Smooth muscle cell (in vitro differentiated cells): Measurements from ENCODE around the gene NUDT2. TPM values are rescaled to one million over a fixed set of nuclear protein-coding genes. Genes with fewer than 3 reads are reported as not detected.

Source experiments
- DNase-seq: peaks from one replicate; lab custom pipeline; 2025; ENCODE audit not compliant: unreplicated experiment; lab: John Stamatoyannopoulos, UW
- H2AFZ ChIP-seq: fragments of 200-600 bp; sonication (generic); 2 replicates; pipeline ENCODE4 v1.6.0; 2016; ENCODE audit warnings: antibody characterized with exemption, low read depth, mild to moderate bottlenecking
- H3F3A ChIP-seq: fragments of 200-600 bp; sonication (generic); 2 replicates; pipeline ENCODE4 v1.6.0; 2017; ENCODE audit warnings: antibody characterized with exemption, low read depth
- H3K27ac ChIP-seq: fragments of 200-600 bp; sonication (generic); 2 replicates; pipeline ENCODE4 v1.5.1; 2016; ENCODE audit warnings: low read depth, mild to moderate bottlenecking
- H3K27me3 ChIP-seq: fragments of 200-600 bp; sonication (generic); 2 replicates; pipeline ENCODE4 v1.6.1; 2016; ENCODE audit warnings: low read depth, mild to moderate bottlenecking
- H3K36me3 ChIP-seq: fragments of 200-600 bp; sonication (generic); 2 replicates; pipeline ENCODE4 v1.5.1; 2016; ENCODE audit warnings: low read depth
- H3K4me1 ChIP-seq: fragments of 200-600 bp; sonication (generic); 2 replicates; pipeline ENCODE4 v1.5.1; 2016; ENCODE audit warnings: low read depth
- H3K4me2 ChIP-seq: fragments of 200-600 bp; sonication (generic); 2 replicates; pipeline ENCODE4 v1.6.0; 2016; ENCODE audit warnings: mild to moderate bottlenecking
- H3K4me3 ChIP-seq: fragments of 200-600 bp; sonication (generic); 2 replicates; pipeline ENCODE4 v1.5.1; 2016; ENCODE audit warnings: mild to moderate bottlenecking
- H3K79me2 ChIP-seq: fragments of 200-600 bp; sonication (generic); 2 replicates; pipeline ENCODE4 v1.6.0; 2016; ENCODE audit warnings: low read depth, mild to moderate bottlenecking
- H3K9ac ChIP-seq: fragments of 200-600 bp; sonication (generic); 2 replicates; pipeline ENCODE4 v1.6.0; 2016; ENCODE audit warnings: low read depth
- H3K9me3 ChIP-seq: fragments of 200-600 bp; sonication (generic); replicated peaks from 2 replicates; pipeline ENCODE4 v1.5.1; 2016; ENCODE audit warnings: low read depth
- H4K20me1 ChIP-seq: fragments of 200-600 bp; sonication (generic); 2 replicates; pipeline ENCODE4 v1.6.0; 2016; ENCODE audit warnings: low read depth
- CTCF ChIP-seq: fragments of 200-600 bp; sonication (generic); IDR thresholded peaks from 2 replicates; pipeline ENCODE4 v1.5.1; 2017; ENCODE audit warnings: borderline replicate concordance, mild to moderate bottlenecking, antibody characterized with exemption; ENCODE audit not compliant: insufficient read depth, poor library complexity, severe bottlenecking
- WGBS: methylation state at CpG from one replicate; pipeline ENCODE4 v1.1.7; 2016; ENCODE audit warnings: low lambda C conversion rate; 5-methylcytosine and 5-hydroxymethylcytosine counted together
- polyA plus RNA-seq: library from polyadenylated mRNA; unstranded; fragments of >200 nt; fragmentation: Nextera tagmentation; extraction: Ambion mirVana; gene quantifications from 2 replicates; pipeline ENCODE4 v1.2.1, GENCODE V29; 2016
- total RNA-seq: library from RNA; depleted of rRNA; stranded (reverse); fragments of >200 nt; gene quantifications from 2 replicates; pipeline ENCODE4 v1.2.3, GENCODE V29; 2014

The NUDT2 gene
- total and polyA plus RNA-seq, 2 experiments from 2014 or later = 28.1 to 36.1 TPM

- WGBS = 49% methylated on average over 3 of the region's 3 CpGs
- peaks cover 43% of the 10 kb centered on the region for H4K20me1 ChIP-seq
Measured at GRCh38 chr9:34333836-34334235, 4.5 kb downstream of the NUDT2 start.

GRCh38 chr9:34334337-34334824, 5.0 kb downstream of the NUDT2 start:
- Histone ChIP-seq H3K27ac (no peak overlapping the region), H3K79me2 (peaks cover 19% of the 10 kb centered on the region)

More at GRCh38 chr9:34333836-34334235, 4.5 kb downstream of the NUDT2 start:
- H3K4me3 ChIP-seq = no peak overlapping the region
- TF ChIP-seq CTCF = no peak
- no peaks in the 10 kb centered on the region for H3K36me3 ChIP-seq
- H3K9me3 ChIP-seq = no peaks in the 10 kb centered on the region
- peaks cover 19% of the 10 kb centered on the region for H3K79me2 ChIP-seq
- no peak overlapping the region for H2AFZ ChIP-seq
- H3K4me2 ChIP-seq = no peak overlapping the region
- peaks cover 4% of the 10 kb centered on the region for H3K4me1 ChIP-seq
- H3K9ac ChIP-seq = no peak overlapping the region
- peaks cover 6% of the 10 kb centered on the region for H3F3A ChIP-seq
- no peak overlapping the region for H3K27ac ChIP-seq
- DNase-seq = no peak
- H3K27me3 ChIP-seq = no peaks in the 10 kb centered on the region

GRCh38 chr9:34334916-34335315, 5.5 kb downstream of the NUDT2 start:
- H3K4me1 ChIP-seq = peaks cover 4% of the 10 kb centered on the region
- H3K9me3 ChIP-seq = no peaks in the 10 kb centered on the region
- no peak for DNase-seq
- no peak overlapping the region for H3K4me2 ChIP-seq
- H3F3A ChIP-seq = peaks cover 6% of the 10 kb centered on the region
- H3K9ac ChIP-seq = no peak overlapping the region
- no peak overlapping the region for H2AFZ ChIP-seq
- no peak overlapping the region for H3K4me3 ChIP-seq
- peaks cover 19% of the 10 kb centered on the region for H3K79me2 ChIP-seq
- H3K27me3 ChIP-seq = no peaks in the 10 kb centered on the region
- no peak for TF ChIP-seq CTCF
- no peaks in the 10 kb centered on the region for H3K36me3 ChIP-seq
- no peak overlapping the region for H3K27ac ChIP-seq
- H4K20me1 ChIP-seq = peaks cover 43% of the 10 kb centered on the region
- 88% methylated on average over 2 of the region's 2 CpGs for WGBS

More at GRCh38 chr9:34334337-34334824, 5.0 kb downstream of the NUDT2 start:
- Histone ChIP-seq H3K36me3 (no peaks in the 10 kb centered on the region), H3K9ac (no peak overlapping the region), H4K20me1 (peaks cover 43% of the 10 kb centered on the region), H3K27me3 (no peaks in the 10 kb centered on the region), H3K4me2 (no peak overlapping the region), H3F3A (peaks cover 6% of the 10 kb centered on the region), H2AFZ (no peak overlapping the region), H3K4me3 (no peak overlapping the region), H3K9me3 (no peaks in the 10 kb centered on the region), H3K4me1 (peaks cover 4% of the 10 kb centered on the region)
- 73% methylated on average over 1 of the region's 1 CpG for WGBS
- TF ChIP-seq CTCF = no peak
- DNase-seq = no peak

- H4K20me1 ChIP-seq = peaks cover 43% of the 10 kb centered on the region
- no peak overlapping the region for H2AFZ ChIP-seq
- peaks cover 19% of the 10 kb centered on the region for H3K79me2 ChIP-seq
- 86% methylated on average over 4 of the region's 4 CpGs for WGBS
- no peaks in the 10 kb centered on the region for H3K27me3 ChIP-seq
- TF ChIP-seq CTCF = no peak
- peaks cover 6% of the 10 kb centered on the region for H3F3A ChIP-seq
- DNase-seq = no peak
- H3K9me3 ChIP-seq = no peaks in the 10 kb centered on the region
- H3K4me2 ChIP-seq = no peak overlapping the region
- H3K4me1 ChIP-seq = peaks cover 4% of the 10 kb centered on the region
- H3K27ac ChIP-seq = no peak overlapping the region
- no peak overlapping the region for H3K9ac ChIP-seq
- no peak overlapping the region for H3K4me3 ChIP-seq
- no peaks in the 10 kb centered on the region for H3K36me3 ChIP-seq
Measured at GRCh38 chr9:34335376-34335775, 6.0 kb downstream of the NUDT2 start.
